H1 (cell line): ENCODE data around the gene SPINK4. TPM values are rescaled to one million over a fixed set of nuclear protein-coding genes. Genes with fewer than 3 reads are reported as not detected.

Source experiments
- CTCF ChIA-PET: fragments of 300-600 bp; sonication (Branson Sonifier 250); formaldehyde crosslinking; loops from one replicate; lab custom pipeline; 2021; ENCODE audit not compliant: partially characterized antibody; lab: Charles Lee
- POLR2A ChIA-PET: fragments of 300-600 bp; sonication (Branson Sonifier 250); formaldehyde crosslinking; loops from one replicate; lab custom pipeline; 2021; ENCODE audit warnings: inconsistent platforms; ENCODE audit not compliant: partially characterized antibody; lab: Charles Lee
- DNase-seq, 2 experiments: peaks; one replicate each; pipeline versions ENCODE4 v3.0.0 to v3.0.0-alpha.2; 2010 to 2022; ENCODE audit warnings: low spot score in 2 of 2, low read depth in 1 of 2, mixed read lengths in 1 of 2
- FAIRE-seq: peaks from 2 replicates; lab custom pipeline; 2011; peaks lifted over from hg19 to GRCh38; lab: Jason Lieb, UNC
- H2AFZ ChIP-seq: 2 replicates; pipeline ENCODE4 v1.8.1; 2012; ENCODE audit warnings: low read length, inconsistent platforms
- H2AK5ac ChIP-seq: 2 replicates; pipeline ENCODE4 v1.6.1; 2013; ENCODE audit warnings: low read depth, low read length
- H2BK120ac ChIP-seq: replicated peaks from 2 replicates; pipeline ENCODE3; 2013; ENCODE audit warnings: low read depth, low read length, inconsistent platforms
- H2BK12ac ChIP-seq: 2 replicates; pipeline ENCODE4 v1.6.1; 2013; ENCODE audit warnings: low read depth, low read length
- H2BK15ac ChIP-seq: 2 replicates; pipeline ENCODE4 v1.6.1; 2013; ENCODE audit warnings: low read length
- H2BK20ac ChIP-seq: 2 replicates; pipeline ENCODE4 v1.6.1; 2013; ENCODE audit warnings: low read length
- H2BK5ac ChIP-seq: 2 replicates; pipeline ENCODE4 v1.6.1; 2013; ENCODE audit warnings: low read depth, low read length
- H3K14ac ChIP-seq: 2 replicates; pipeline ENCODE4 v1.6.1; 2013; ENCODE audit warnings: inconsistent platforms; ENCODE audit not compliant: insufficient read length
- H3K18ac ChIP-seq: 2 replicates; pipeline ENCODE4 v1.6.1; 2013; ENCODE audit warnings: low read length; ENCODE audit errors: extremely low read depth
- H3K23ac ChIP-seq: 2 replicates; pipeline ENCODE4 v1.6.1; 2013; ENCODE audit warnings: inconsistent platforms; ENCODE audit not compliant: insufficient read length
- H3K23me2 ChIP-seq: 2 replicates; pipeline ENCODE4 v1.6.1; 2013; ENCODE audit warnings: low read depth, low read length
- H3K27ac ChIP-seq: 2 replicates; pipeline ENCODE4 v1.6.1; 2011; ENCODE audit warnings: low read depth, low read length, inconsistent platforms
- H3K27me3 ChIP-seq, 4 experiments: replicated peaks in 1 of 4; 1 replicate in 1 of 4; 2 replicates in 3 of 4; pipeline versions ENCODE4 v1.6.1 to v1.8.1; 2011 to 2013; ENCODE audit warnings: low read length in 3 of 4, mild to moderate bottlenecking in 3 of 4, inconsistent platforms in 2 of 4, mixed read lengths in 2 of 4, moderate library complexity in 1 of 4; ENCODE audit not compliant: control insufficient read depth in 3 of 4, insufficient read depth in 3 of 4; ENCODE audit errors: extremely low read depth in 1 of 4
- H3K36me3 ChIP-seq, 4 experiments: 2 replicates each; pipeline versions ENCODE4 v1.6.1 to v1.8.1; 2011 to 2013; ENCODE audit warnings: mild to moderate bottlenecking in 4 of 4, low read length in 3 of 4, moderate library complexity in 2 of 4, control low read depth in 1 of 4, inconsistent platforms in 1 of 4; ENCODE audit not compliant: insufficient read depth in 4 of 4, control insufficient read depth in 2 of 4
- H3K4ac ChIP-seq: replicated peaks from 2 replicates; pipeline ENCODE3; 2013; ENCODE audit warnings: low read length, low read depth, mixed read lengths, inconsistent platforms; ENCODE audit not compliant: insufficient read length
- H3K4me1 ChIP-seq, 4 experiments: replicated peaks in 1 of 4; 1 replicate in 1 of 4; 2 replicates in 3 of 4; pipeline versions ENCODE4 v1.6.1 to v1.8.1; 2011 to 2013; ENCODE audit warnings: low read length in 3 of 4, inconsistent platforms in 2 of 4, mixed read lengths in 1 of 4; ENCODE audit not compliant: insufficient read depth in 4 of 4, control insufficient read depth in 3 of 4
- H3K4me2 ChIP-seq, 2 experiments: 2 replicates each; pipeline versions ENCODE4 v1.6.1 to v1.8.1; 2011 to 2013; ENCODE audit warnings: low read depth in 2 of 2, low read length in 2 of 2, control low read depth in 1 of 2, inconsistent platforms in 1 of 2, mild to moderate bottlenecking in 1 of 2; ENCODE audit not compliant: insufficient read depth in 1 of 2
- H3K4me3 ChIP-seq, 4 experiments: fragments of 200-600, 300-600 bp in 1 of 4; sonication (generic), shearing (Covaris generic), sonication (Bioruptor Twin) in 1 of 4; 2 replicates each; pipeline versions ENCODE4 v1.5.1 to v1.8.1; 2011 to 2016; ENCODE audit warnings: low read length in 4 of 4, low read depth in 3 of 4, control low read depth in 2 of 4, inconsistent platforms in 2 of 4, mild to moderate bottlenecking in 2 of 4, mixed read lengths in 1 of 4, moderate library complexity in 1 of 4; ENCODE audit not compliant: insufficient read depth in 2 of 4; ENCODE audit errors: extremely low read depth in 1 of 4
- H3K56ac ChIP-seq: replicated peaks from 2 replicates; pipeline ENCODE3; 2013; ENCODE audit warnings: low read depth, mild to moderate bottlenecking, mixed read lengths, low read length, inconsistent platforms; ENCODE audit not compliant: insufficient read length
- H3K79me1 ChIP-seq: 2 replicates; pipeline ENCODE4 v1.6.1; 2013; ENCODE audit warnings: low read depth, low read length, control low read depth
- H3K79me2 ChIP-seq, 2 experiments: 2 replicates each; pipeline versions ENCODE4 v1.6.1 to v1.8.1; 2012 to 2013; ENCODE audit warnings: low read length in 2 of 2, mild to moderate bottlenecking in 2 of 2, inconsistent platforms in 1 of 2; ENCODE audit not compliant: insufficient read depth in 2 of 2, control insufficient read depth in 1 of 2
- H3K9ac ChIP-seq, 4 experiments: replicated peaks in 1 of 4; 1 replicate in 1 of 4; 2 replicates in 3 of 4; pipeline versions ENCODE4 v1.6.1 to v1.8.1; 2011 to 2013; ENCODE audit warnings: low read depth in 3 of 4, low read length in 3 of 4, control low read depth in 2 of 4, mild to moderate bottlenecking in 2 of 4, moderate library complexity in 2 of 4, inconsistent platforms in 1 of 4; ENCODE audit errors: extremely low read depth in 1 of 4
- H3K9me3 ChIP-seq, 2 experiments: 2 replicates each; pipeline versions ENCODE4 v1.6.1 to v1.8.1; 2012 to 2013; ENCODE audit warnings: mild to moderate bottlenecking in 2 of 2, moderate library complexity in 2 of 2, control low read depth in 1 of 2, inconsistent platforms in 1 of 2, low read depth in 1 of 2, low read length in 1 of 2, mixed read lengths in 1 of 2; ENCODE audit not compliant: insufficient read depth in 2 of 2
- H4K20me1 ChIP-seq, 2 experiments: replicated peaks in 1 of 2; 2 replicates each; pipeline versions ENCODE3 to v1.8.1; 2011 to 2013; ENCODE audit warnings: inconsistent platforms in 2 of 2, low read length in 2 of 2, mild to moderate bottlenecking in 1 of 2; ENCODE audit not compliant: insufficient read depth in 2 of 2, control insufficient read depth in 1 of 2
- H4K5ac ChIP-seq: 2 replicates; pipeline ENCODE4 v1.6.1; 2013; ENCODE audit warnings: low read length, low read depth, mixed read lengths, inconsistent platforms; ENCODE audit not compliant: insufficient read length
- H4K8ac ChIP-seq: 2 replicates; pipeline ENCODE4 v1.8.0; 2013; ENCODE audit warnings: mild to moderate bottlenecking, moderate library complexity, low read length, inconsistent platforms; ENCODE audit not compliant: insufficient read depth; ENCODE audit errors: extremely low read depth
- H4K91ac ChIP-seq: replicated peaks from 2 replicates; pipeline ENCODE3; 2013; ENCODE audit warnings: low read length, mixed read lengths, inconsistent platforms; ENCODE audit not compliant: insufficient read length
- SIX5 ChIP-seq: IDR thresholded peaks from 2 replicates; pipeline ENCODE4 v1.6.1; 2011; ENCODE audit warnings: mild to moderate bottlenecking, low read depth, low read length
- WGBS, 2 experiments: shearing (Covaris generic) in 1 of 2; methylation state at CpG; one replicate each; pipeline versions ENCODE4 v1.1.6 to v1.1.7; 2013 to 2015; ENCODE audit warnings: low lambda C conversion rate in 2 of 2, mixed read lengths in 2 of 2, inconsistent platforms in 1 of 2, low coverage in 1 of 2, missing lambda C conversion rate in 1 of 2; ENCODE audit not compliant: insufficient replicate concordance in 2 of 2, insufficient coverage in 1 of 2, insufficient read length in 1 of 2; ENCODE audit errors: extremely low coverage in 1 of 2, missing lambda C conversion rate in 1 of 2; 5-methylcytosine and 5-hydroxymethylcytosine counted together
- polyA plus RNA-seq, 7 experiments: library from polyadenylated mRNA; depleted of rRNA in 3 of 7; stranded (reverse) in 5 of 7; unstranded in 2 of 7; fragments of >200 nt in 5 of 7; fragments of 200-250 nt in 2 of 7; gene quantifications; 1 replicate in 5 of 7; 2 replicates in 1 of 7; 4 replicates in 1 of 7; pipeline versions ENCODE4 v1.2.1 to v1.2.3, GENCODE V29; 2011 to 2013; ENCODE audit warnings: missing spikeins in 2 of 7, mixed read lengths in 2 of 7
- total RNA-seq: library from RNA; stranded (reverse); fragmentation: NEBNext Ultra II Directional; extraction: Animal tissue kit (Norgen Biotek cat#: 25700); gene quantifications from 2 replicates; pipeline ENCODE4 v1.2.1, GENCODE V29; 2021

The SPINK4 gene
- total and polyA plus RNA-seq, 2 of the 8 experiments (the other 6 are each of a cell fraction or from before 2014, with no cell fraction given), result not detected

DNA sequence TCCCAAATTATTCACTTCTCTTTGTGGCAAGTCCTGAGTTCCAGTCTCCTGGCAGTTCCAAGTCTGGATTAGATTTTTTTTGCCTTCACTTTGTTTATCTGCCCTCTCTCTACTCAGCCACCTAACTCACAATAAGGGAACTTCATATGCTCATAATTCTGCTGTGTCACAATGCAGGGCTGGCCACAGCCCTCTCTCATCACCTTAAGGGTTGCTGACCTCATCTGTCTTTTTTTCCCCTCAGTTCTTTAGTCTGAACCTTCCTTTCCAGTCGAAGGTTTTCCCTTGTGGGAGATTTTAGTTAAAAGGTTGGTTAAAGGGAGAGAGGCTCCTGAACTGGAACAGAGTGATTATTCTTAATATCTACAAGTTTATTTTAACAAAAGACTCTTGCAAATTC, 20.4 kb downstream of the SPINK4 start:
- Histone ChIP-seq H3K9ac (no peak overlapping the region), H3K4me2 (no peak overlapping the region), H3K79me2 (peaks cover 10 to 22% of the 10 kb centered on the region in 2 experiments), H3K23ac (no peak overlapping the region), H2AFZ (no peak overlapping the region), H3K4me3 (no peak overlapping the region), H2BK20ac (no peak overlapping the region), H3K27me3 (no peaks in the 10 kb centered on the region), H4K5ac (no peak overlapping the region), H3K9me3 (no peaks in the 10 kb centered on the region), H4K91ac (no peak overlapping the region), H3K4ac (no peak overlapping the region), H3K14ac (no peak overlapping the region), H2AK5ac (no peak overlapping the region), H4K20me1 (peaks cover 0 to 1% of the 10 kb centered on the region in 2 experiments), H2BK120ac (no peak overlapping the region), H3K18ac (no peak overlapping the region), H3K79me1 (0 out of 2 replicates have a peak, but pooled peaks cover 3% of the 10 kb centered on the region), H3K36me3 (peaks cover 34 to 60% (median 51%) of the 10 kb centered on the region in 4 experiments), H4K8ac (no peak overlapping the region), H2BK15ac (no peak overlapping the region), H3K27ac (no peak overlapping the region), H3K4me1 (peaks cover 0 to 2% (median under 1%) of the 10 kb centered on the region in 4 experiments; a peak in 2 of 7 replicates), H2BK5ac (no peak overlapping the region), H3K23me2 (peaks cover 11% of the 10 kb centered on the region), H2BK12ac (no peak overlapping the region), H3K56ac (no peak overlapping the region)
- no peak for TF ChIP-seq SIX5
- DNase-seq, result no peak
- 79% methylated on average over 1 of the region's 1 CpG; no CpG with 5 or more reads in 1 of the 2 experiments for WGBS, 2 experiments
- no peak for FAIRE-seq
- POLR2A ChIA-PET, result no interaction called here
- CTCF ChIA-PET, result no interaction called here
